Keratinocyte (primary cell): ENCODE measurements around the gene ANTXR2. TPM values are rescaled to one million over a fixed set of nuclear protein-coding genes. Genes with fewer than 3 reads are reported as not detected.
"Not testable (repeated sequence)": the region's sequence is repeated elsewhere in the genome, so short reads cannot be mapped to it uniquely, and the experiment has no call there.

Experiments
- DNase-seq: peaks from one replicate; pipeline ENCODE4 v3.0.0-alpha.2; 2011; ENCODE audit warnings: low read depth, missing footprints, low spot score
- FAIRE-seq: peaks from 2 replicates; lab custom pipeline; 2011; peaks lifted over from hg19 to GRCh38; lab: Jason Lieb, UNC
- H2AFZ ChIP-seq: 2 replicates; pipeline ENCODE4 v1.6.0; 2012; ENCODE audit warnings: low read length, control low read depth, inconsistent platforms; ENCODE audit not compliant: control insufficient read depth
- H3K27ac ChIP-seq: 2 replicates; pipeline ENCODE4 v1.5.1; 2011; ENCODE audit warnings: low read length; ENCODE audit not compliant: control insufficient read depth, insufficient read depth
- H3K27me3 ChIP-seq: 3 replicates; pipeline ENCODE4 v1.6.0; 2011; ENCODE audit warnings: low read length; ENCODE audit not compliant: control insufficient read depth, insufficient read depth; ENCODE audit errors: extremely low read depth
- H3K36me3 ChIP-seq, 2 experiments: 2 replicates in 1 of 2; 3 replicates in 1 of 2; pipeline ENCODE4 v1.5.1; 2011; ENCODE audit warnings: low read length in 2 of 2, mild to moderate bottlenecking in 1 of 2; ENCODE audit not compliant: control insufficient read depth in 2 of 2, insufficient read depth in 2 of 2; ENCODE audit errors: extremely low read depth in 1 of 2
- H3K4me1 ChIP-seq: 3 replicates; pipeline ENCODE4 v1.5.1; 2011; ENCODE audit warnings: low read length; ENCODE audit not compliant: control insufficient read depth, insufficient read depth; ENCODE audit errors: extremely low read depth
- H3K4me2 ChIP-seq: 3 replicates; pipeline ENCODE4 v1.6.0; 2011; ENCODE audit warnings: low read depth, low read length; ENCODE audit not compliant: control insufficient read depth, insufficient read depth; ENCODE audit errors: extremely low read depth
- H3K4me3 ChIP-seq, 3 experiments: fragments of 200-600 bp in 1 of 3; sonication (generic) in 1 of 3; 2 replicates in 2 of 3; 3 replicates in 1 of 3; pipeline ENCODE4 v1.5.1; 2011 to 2016; ENCODE audit warnings: low read length in 3 of 3, mild to moderate bottlenecking in 3 of 3, control low read depth in 2 of 3, inconsistent platforms in 1 of 3, low read depth in 1 of 3, mixed read lengths in 1 of 3, mixed run types in 1 of 3, moderate library complexity in 1 of 3; ENCODE audit not compliant: control insufficient read depth in 2 of 3, insufficient read depth in 2 of 3; ENCODE audit errors: extremely low read depth in 1 of 3
- H3K79me2 ChIP-seq: 2 replicates; pipeline ENCODE4 v1.6.0; 2012; ENCODE audit warnings: low read length; ENCODE audit not compliant: control insufficient read depth, insufficient read depth
- H3K9ac ChIP-seq: 3 replicates; pipeline ENCODE4 v1.6.0; 2011; ENCODE audit warnings: low read length; ENCODE audit not compliant: control insufficient read depth, insufficient read depth; ENCODE audit errors: extremely low read depth
- H3K9me1 ChIP-seq: 3 replicates; pipeline ENCODE4 v1.6.0; 2011; ENCODE audit warnings: low read length; ENCODE audit not compliant: control insufficient read depth, insufficient read depth; ENCODE audit errors: extremely low read depth
- H3K9me3 ChIP-seq: 2 replicates; pipeline ENCODE4 v1.5.1; 2012; ENCODE audit warnings: low read depth, low read length; ENCODE audit not compliant: control insufficient read depth
- H4K20me1 ChIP-seq: 3 replicates; pipeline ENCODE4 v1.6.0; 2011; ENCODE audit warnings: low read length; ENCODE audit not compliant: control insufficient read depth, insufficient read depth; ENCODE audit errors: extremely low read depth
- CTCF ChIP-seq, 3 experiments: IDR thresholded peaks in 1 of 3; conservative IDR thresholded peaks in 1 of 3; optimal IDR thresholded peaks in 1 of 3; 2 replicates in 2 of 3; 3 replicates in 1 of 3; pipeline versions ENCODE3 to v1.5.1; 2011; ENCODE audit warnings: low read length in 3 of 3, mild to moderate bottlenecking in 3 of 3, moderate library complexity in 2 of 3, control low read depth in 1 of 3, inconsistent platforms in 1 of 3; ENCODE audit not compliant: insufficient read depth in 2 of 3; ENCODE audit errors: extremely low read depth in 1 of 3
- EZH2 ChIP-seq: IDR thresholded peaks from one replicate; pipeline ENCODE4 v1.6.1; 2012; ENCODE audit warnings: inconsistent platforms, mild to moderate bottlenecking, low read length, moderate library complexity
- dilution Hi-C: fragments of 300-500 bp; cut with MboI; formaldehyde crosslinking; loops from one replicate; pipeline ENCODE4 v1.7.0; 2020; ENCODE audit warnings: low sequenced_read_pairs; ENCODE audit not compliant: extremely low pct_ligation_motif_present
- polyA plus RNA-seq, 5 experiments: library from polyadenylated mRNA; depleted of rRNA in 3 of 5; stranded (reverse) in 3 of 5; stranded (forward) in 1 of 5; unstranded in 1 of 5; fragments of >200 nt; gene quantifications; 1 replicate in 1 of 5; 2 replicates in 3 of 5; 3 replicates in 1 of 5; pipeline versions ENCODE4 v1.2.1 to v1.2.3, GENCODE V29; 2011 to 2012; ENCODE audit warnings: missing spikeins in 2 of 5, low read depth in 1 of 5, low replicate concordance in 1 of 5

ANTXR2 gene
- polyA plus RNA-seq, 1 donor (not counting 4 experiments of a cell fraction or from before 2014, with no cell fraction given): 89.1 TPM

- no peaks in the 10 kb centered on the region for H3K9me3 ChIP-seq
- no peaks in the 10 kb centered on the region for H3K9me1 ChIP-seq
- no peak overlapping the region for H3K27ac ChIP-seq
- H3K4me3 ChIP-seq: no peak overlapping the region
- no peak overlapping the region for H3K9ac ChIP-seq
- peaks cover 0 to 5% of the 10 kb centered on the region in 2 experiments for H3K36me3 ChIP-seq
- dilution Hi-C loops: no loop called here
- H4K20me1 ChIP-seq: no peaks in the 10 kb centered on the region
- DNase-seq: no peak
- no peak overlapping the region for H3K4me2 ChIP-seq
- H2AFZ ChIP-seq: no peak overlapping the region
- FAIRE-seq: no peak
- TF ChIP-seq CTCF (optimal IDR thresholded peaks at IDR 0.05 in 1 of 3, IDR thresholded peaks at IDR 0.05 in 1 of 3, conservative IDR thresholded peaks at IDR 0.05 in 1 of 3; ENCODE audit: extremely low read depth in 1 of 3, insufficient read depth in 2 of 3, low read length in 3 of 3) (no peak), EZH2 (no peak)
- H3K27me3 ChIP-seq: no peaks in the 10 kb centered on the region
- H3K79me2 ChIP-seq: peaks cover 94% of the 10 kb centered on the region
- no peaks in the 10 kb centered on the region for H3K4me1 ChIP-seq
These were observed 79.6 kb downstream of the ANTXR2 start for GRCh38 chr4:79993476-79993875.

GRCh38 chr4:79991601-79992000 lies 81.4 kb downstream of the ANTXR2 start:
- dilution Hi-C loops: no loop called here
- Histone ChIP-seq H3K36me3 (peaks cover 0 to 5% of the 10 kb centered on the region in 2 experiments), H3K4me1 (peaks cover 11% of the 10 kb centered on the region), H3K27me3 (no peaks in the 10 kb centered on the region), H3K9me1 (no peaks in the 10 kb centered on the region), H3K9ac (no peak overlapping the region), H3K27ac (no peak overlapping the region), H4K20me1 (no peaks in the 10 kb centered on the region), H2AFZ (no peak overlapping the region), H3K79me2 (peaks cover 93% of the 10 kb centered on the region), H3K9me3 (no peaks in the 10 kb centered on the region), H3K4me2 (no peak overlapping the region), H3K4me3 (no peak overlapping the region)
- no peak for DNase-seq
- FAIRE-seq: no peak
- TF ChIP-seq CTCF (optimal IDR thresholded peaks at IDR 0.05 in 1 of 3, IDR thresholded peaks at IDR 0.05 in 1 of 3, conservative IDR thresholded peaks at IDR 0.05 in 1 of 3; ENCODE audit: extremely low read depth in 1 of 3, insufficient read depth in 2 of 3, low read length in 3 of 3) (no peak), EZH2 (no peak)

- H3K4me2 ChIP-seq, FAIRE-seq, H3K36me3 ChIP-seq, H3K9me1 ChIP-seq, H2AFZ ChIP-seq, dilution Hi-C loops, H3K27ac ChIP-seq, H3K27me3 ChIP-seq, H3K9me3 ChIP-seq, H4K20me1 ChIP-seq, DNase-seq, H3K4me3 ChIP-seq, H3K9ac ChIP-seq: not testable (repeated sequence)
- peaks cover 11% of the 10 kb centered on the region for H3K4me1 ChIP-seq
- H3K79me2 ChIP-seq: peaks cover 94% of the 10 kb centered on the region
These were observed 81.9 kb downstream of the ANTXR2 start for GRCh38 chr4:79991100-79991499.
